A673 (cell line): ENCODE measurements around the gene IRAK3. TPM values are rescaled to one million over a fixed set of nuclear protein-coding genes. Genes with fewer than 3 reads are reported as not detected.
"Not testable (repeated sequence)": the region's sequence is repeated elsewhere in the genome, so short reads cannot be mapped to it uniquely, and the experiment has no call there.

Experiments used
- BruUV-seq: library from RNA; stranded (reverse); fragments of 400-500 nt; replicated peaks from 2 replicates; lab custom pipeline; 2021; lab: Mats Ljungman, UMichigan
- CTCF ChIA-PET: fragments of 300-600 bp; sonication (Branson Sonifier 250); formaldehyde crosslinking; loops from one replicate; lab custom pipeline; 2022; ENCODE audit warnings: antibody characterized with exemption; lab: Charles Lee
- POLR2A ChIA-PET: fragments of 300-600 bp; sonication (Branson Sonifier 250); formaldehyde crosslinking; loops from one replicate; lab custom pipeline; 2022; ENCODE audit warnings: antibody characterized with exemption; ENCODE audit not compliant: low non-redundant PET; lab: Charles Lee
- DNase-seq: peaks from one replicate; pipeline ENCODE4 v3.0.0-alpha.2; 2015; ENCODE audit warnings: low spot score
- H3K27ac ChIP-seq: fragments of 200-600 bp; sonication (generic); 2 replicates; pipeline ENCODE4 v1.5.1; 2016; ENCODE audit warnings: mixed run types, low read depth, mild to moderate bottlenecking, mixed read lengths, antibody characterized with exemption, low read length; ENCODE audit not compliant: poor library complexity, severe bottlenecking
- H3K27me3 ChIP-seq: fragments of 200-600 bp; sonication (generic); replicated peaks from 2 replicates; pipeline ENCODE4 v1.6.1; 2017; ENCODE audit warnings: mixed run types, low read depth, mild to moderate bottlenecking, mixed read lengths, antibody characterized with exemption, low read length; ENCODE audit not compliant: insufficient read depth, poor library complexity
- H3K36me3 ChIP-seq: fragments of 200-600 bp; sonication (generic); 2 replicates; pipeline ENCODE4 v1.6.1; 2016; ENCODE audit warnings: mixed run types, mild to moderate bottlenecking, mixed read lengths, antibody characterized with exemption, low read length; ENCODE audit not compliant: insufficient read depth, poor library complexity, severe bottlenecking
- H3K4me1 ChIP-seq: fragments of 200-600 bp; sonication (generic); 2 replicates; pipeline ENCODE4 v1.6.1; 2017; ENCODE audit warnings: mixed run types, mild to moderate bottlenecking, mixed read lengths, antibody characterized with exemption, low read length; ENCODE audit not compliant: insufficient read depth, poor library complexity, severe bottlenecking
- H3K4me3 ChIP-seq: fragments of 200-600 bp; sonication (generic); 2 replicates; pipeline ENCODE4 v1.5.1; 2016; ENCODE audit warnings: low read depth, mixed run types, mild to moderate bottlenecking, mixed read lengths, low read length; ENCODE audit not compliant: poor library complexity, severe bottlenecking
- H3K9me3 ChIP-seq: fragments of 200-600 bp; sonication (generic); 2 replicates; pipeline ENCODE4 v1.6.1; 2016; ENCODE audit warnings: mixed run types, low read depth, mild to moderate bottlenecking, mixed read lengths, antibody characterized with exemption, low read length; ENCODE audit not compliant: poor library complexity, severe bottlenecking
- EZH2 ChIP-seq: fragments of 200-600 bp; sonication (generic); IDR thresholded peaks from 2 replicates; pipeline ENCODE4 v1.6.1; 2017; ENCODE audit warnings: borderline replicate concordance, low read depth, mild to moderate bottlenecking, mixed read lengths, antibody characterized with exemption, low read length; ENCODE audit not compliant: poor library complexity, severe bottlenecking
- intact Hi-C: fragments of 100-400 bp; cut with micrococcal nuclease; formaldehyde crosslinking; loops from one replicate; pipeline ENCODE4 v1.10.0; 2022; ENCODE audit not compliant: unreplicated experiment
- total RNA-seq: library from RNA; stranded (reverse); gene quantifications from 2 replicates; pipeline ENCODE4 v1.2.3, GENCODE V29; 2021
- TF ChIP-seq, protein P1 (sequence below): fragments of 300-800, 200-600 bp; sonication (generic); conservative IDR thresholded peaks from 2 replicates; pipeline ENCODE4 v1.5.1; 2017; ENCODE audit warnings: low read depth, mild to moderate bottlenecking, antibody characterized with exemption, low read length, moderate library complexity, mixed read lengths

Gene IRAK3
- total RNA-seq, 1 experiment from 2014 or later = 0.19 TPM

DNA sequence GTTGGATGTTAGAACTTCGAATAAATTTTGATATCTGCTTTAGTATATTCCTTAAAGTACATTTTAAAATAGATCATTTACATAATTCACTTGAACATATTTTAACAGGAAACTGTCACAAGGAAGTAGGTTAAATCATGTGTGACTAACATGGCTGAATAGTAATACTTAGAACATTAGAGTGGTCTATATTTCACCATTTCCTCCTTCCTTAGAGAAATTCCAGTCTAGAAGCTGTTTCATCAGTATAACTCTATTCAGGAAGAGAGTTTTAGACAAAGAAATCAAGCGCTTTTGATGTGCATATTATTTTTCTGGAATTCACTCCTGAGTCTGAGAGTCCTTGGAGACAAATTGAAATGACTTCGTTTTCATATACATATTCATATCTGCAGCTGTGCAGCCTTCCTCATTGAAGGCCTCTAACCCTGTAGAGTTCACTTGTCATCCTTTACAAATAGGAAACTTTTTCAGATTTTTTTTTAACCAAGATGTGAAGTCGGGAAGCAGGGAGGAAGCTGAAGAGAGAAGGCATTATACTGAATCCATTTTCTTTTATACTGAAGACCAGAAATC lies 28.4 kb downstream of the IRAK3 start:
- CTCF ChIA-PET = no interaction called here

DNA sequence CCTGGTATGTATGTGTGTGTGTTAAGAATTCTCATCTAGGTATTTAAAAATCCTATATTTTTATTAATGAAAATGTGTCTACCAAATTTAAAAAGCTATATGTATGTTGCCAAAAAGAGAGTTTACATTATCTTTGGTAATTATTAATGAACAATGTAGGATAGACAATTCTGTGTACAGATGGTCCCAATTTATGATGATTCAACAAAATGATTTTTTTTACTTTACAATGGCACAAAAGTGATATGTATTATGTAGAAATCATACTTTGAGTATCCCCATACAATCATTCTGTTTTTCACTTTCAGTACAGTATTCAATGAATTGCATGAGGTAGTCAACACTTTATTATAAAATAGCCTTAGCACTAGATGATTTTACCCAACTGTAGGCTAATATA lies 39.4 kb downstream of the IRAK3 start:
- CTCF ChIA-PET = no interaction called here

More for the DNA sequence above, 28.4 kb downstream of the IRAK3 start:
- no peak overlapping the region for H3K4me3 ChIP-seq
- POLR2A ChIA-PET = interaction anchor here (0.5 kb wide), 1 partner anchor 162 kb away, joined by 3 read pairs; no protein-coding TSS in a partner anchor
- peak; percentile 64 for DNase-seq
- peak overlapping the region; percentile 66 for H3K27ac ChIP-seq
- no peaks in the 10 kb centered on the region for H3K36me3 ChIP-seq
- H3K27me3 ChIP-seq = no peaks in the 10 kb centered on the region
- intact Hi-C loops = no loop called here
- TF ChIP-seq, protein P1, sequence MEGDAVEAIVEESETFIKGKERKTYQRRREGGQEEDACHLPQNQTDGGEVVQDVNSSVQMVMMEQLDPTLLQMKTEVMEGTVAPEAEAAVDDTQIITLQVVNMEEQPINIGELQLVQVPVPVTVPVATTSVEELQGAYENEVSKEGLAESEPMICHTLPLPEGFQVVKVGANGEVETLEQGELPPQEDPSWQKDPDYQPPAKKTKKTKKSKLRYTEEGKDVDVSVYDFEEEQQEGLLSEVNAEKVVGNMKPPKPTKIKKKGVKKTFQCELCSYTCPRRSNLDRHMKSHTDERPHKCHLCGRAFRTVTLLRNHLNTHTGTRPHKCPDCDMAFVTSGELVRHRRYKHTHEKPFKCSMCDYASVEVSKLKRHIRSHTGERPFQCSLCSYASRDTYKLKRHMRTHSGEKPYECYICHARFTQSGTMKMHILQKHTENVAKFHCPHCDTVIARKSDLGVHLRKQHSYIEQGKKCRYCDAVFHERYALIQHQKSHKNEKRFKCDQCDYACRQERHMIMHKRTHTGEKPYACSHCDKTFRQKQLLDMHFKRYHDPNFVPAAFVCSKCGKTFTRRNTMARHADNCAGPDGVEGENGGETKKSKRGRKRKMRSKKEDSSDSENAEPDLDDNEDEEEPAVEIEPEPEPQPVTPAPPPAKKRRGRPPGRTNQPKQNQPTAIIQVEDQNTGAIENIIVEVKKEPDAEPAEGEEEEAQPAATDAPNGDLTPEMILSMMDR = no peak
- TF ChIP-seq EZH2 = no peak
- peaks cover 16% of the 10 kb centered on the region for H3K4me1 ChIP-seq
- BruUV-seq = no TSS peak
- peaks cover 10% of the 10 kb centered on the region for H3K9me3 ChIP-seq

DNA sequence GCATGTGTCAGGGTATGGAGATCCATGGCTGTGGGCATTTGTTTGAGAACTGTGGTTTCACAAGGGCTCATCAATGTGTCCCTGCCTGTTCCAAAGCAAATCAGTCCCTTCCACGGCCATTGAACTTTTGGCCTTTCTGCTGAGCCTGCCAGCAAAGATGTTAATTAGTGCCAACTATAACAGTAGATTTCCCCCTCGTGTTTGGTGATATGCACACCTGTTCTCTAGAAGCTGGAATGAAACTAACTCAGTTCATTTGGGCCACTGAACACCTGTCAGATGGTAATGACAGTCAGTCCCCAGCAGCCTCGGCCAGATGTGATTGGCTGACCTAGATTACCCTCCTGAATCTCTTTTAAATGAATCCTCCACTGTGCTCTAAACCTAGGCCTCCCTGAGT lies 43.2 kb downstream of the IRAK3 start:
- Histone ChIP-seq H3K9me3 (no peaks in the 10 kb centered on the region), H3K36me3 (no peaks in the 10 kb centered on the region), H3K27ac (no peak overlapping the region), H3K4me1 (no peaks in the 10 kb centered on the region), H3K27me3 (no peaks in the 10 kb centered on the region), H3K4me3 (no peak overlapping the region)
- no peak for DNase-seq
- intact Hi-C loops = no loop called here
- POLR2A ChIA-PET = interaction anchor here (0.6 kb wide), 2 partner anchors 45 to 964 kb away, joined by 3 to 15 read pairs; no protein-coding TSS in a partner anchor
- no TSS peak for BruUV-seq
- no peak for TF ChIP-seq EZH2
- TF ChIP-seq, protein P1 = no peak
- CTCF ChIA-PET = no interaction called here

More for the DNA sequence above, 39.4 kb downstream of the IRAK3 start:
- no peak for DNase-seq
- no peaks in the 10 kb centered on the region for H3K9me3 ChIP-seq
- POLR2A ChIA-PET = no interaction called here
- intact Hi-C loops = no loop called here
- H3K4me1 ChIP-seq = no peaks in the 10 kb centered on the region
- H3K27me3 ChIP-seq = no peaks in the 10 kb centered on the region
- H3K4me3 ChIP-seq = no peak overlapping the region
- TF ChIP-seq, protein P1 = no peak
- TF ChIP-seq EZH2 = no peak
- no peaks in the 10 kb centered on the region for H3K36me3 ChIP-seq
- H3K27ac ChIP-seq = no peak overlapping the region
- no TSS peak for BruUV-seq

DNA sequence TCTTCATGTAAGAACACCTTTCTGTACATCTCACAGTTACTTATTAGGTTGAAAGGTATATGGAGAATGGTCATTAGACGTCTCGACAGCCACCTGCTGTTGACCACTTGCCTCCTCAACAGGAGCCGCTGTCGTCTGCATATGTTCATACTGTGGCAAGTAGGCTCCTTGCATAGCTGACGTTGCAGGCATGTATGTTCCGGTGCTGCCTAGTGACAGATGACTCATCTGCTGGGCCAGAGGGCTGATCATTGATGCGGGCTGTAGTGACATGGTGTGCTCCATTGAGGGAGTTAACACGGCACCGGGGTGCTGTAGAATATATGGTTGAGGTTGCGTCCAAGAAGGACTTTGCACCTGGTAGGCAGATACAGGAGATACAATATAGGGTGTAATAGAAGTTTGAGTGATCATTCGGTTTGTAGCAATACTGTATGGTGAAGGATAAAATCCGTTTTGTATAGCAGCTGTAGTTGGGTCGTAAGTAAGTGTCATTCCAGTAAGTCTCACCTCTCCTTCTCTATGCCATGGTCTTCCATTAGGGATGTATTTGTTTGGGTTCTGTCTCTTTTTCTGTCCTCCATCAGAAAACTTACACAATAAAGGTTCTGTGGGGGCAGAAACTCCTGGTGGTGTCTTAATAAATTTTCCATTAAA lies 45.2 kb downstream of the IRAK3 start:
- CTCF ChIA-PET, intact Hi-C loops, H3K4me1 ChIP-seq, H3K27ac ChIP-seq, H3K36me3 ChIP-seq, H3K27me3 ChIP-seq, BruUV-seq, H3K4me3 ChIP-seq, H3K9me3 ChIP-seq, POLR2A ChIA-PET: not testable (repeated sequence)
- peak; percentile 62 for DNase-seq

DNA sequence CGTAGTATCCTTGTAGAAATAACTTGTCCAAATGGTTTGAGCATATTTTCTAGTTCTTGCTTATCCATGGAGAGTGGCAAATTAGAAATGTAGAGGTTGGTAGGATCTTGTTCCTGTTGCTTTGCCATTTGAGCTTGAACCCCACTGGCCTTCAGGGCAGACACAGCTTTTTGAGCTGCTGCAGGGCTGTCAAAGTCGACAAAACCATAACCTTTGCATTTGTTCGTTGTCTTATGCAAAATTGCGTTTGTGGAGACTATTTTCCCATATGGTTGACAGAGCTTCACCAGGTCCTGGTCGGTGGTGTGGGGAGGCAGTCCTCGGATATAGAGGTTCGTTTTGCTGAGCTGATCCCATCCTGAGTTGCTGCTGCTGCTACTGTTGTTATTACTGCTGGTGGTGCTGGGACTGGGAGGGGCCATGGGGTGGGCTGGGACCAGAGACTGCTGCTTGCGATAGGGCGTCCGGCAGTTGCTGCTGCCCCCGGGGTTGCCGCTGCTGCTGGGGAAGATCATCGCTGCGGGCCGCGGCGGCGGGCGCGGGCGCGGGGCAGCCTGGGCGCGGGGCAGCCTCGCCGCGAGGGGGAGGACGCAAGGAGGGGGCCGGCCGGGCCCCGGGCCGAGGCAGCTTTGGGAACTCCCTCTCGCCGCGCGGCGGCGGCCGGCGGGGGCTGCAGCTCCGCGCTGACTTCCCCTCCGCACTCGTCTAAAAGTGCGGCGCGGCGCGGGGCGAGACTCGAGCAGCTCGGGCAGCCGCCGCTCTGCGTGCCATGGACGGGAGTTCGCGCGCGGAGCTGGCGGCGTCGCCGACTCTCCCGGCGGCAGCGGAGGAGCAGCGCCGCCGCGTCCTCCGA lies 46.0 kb downstream of the IRAK3 start:
- H3K36me3 ChIP-seq, H3K27ac ChIP-seq, H3K27me3 ChIP-seq, BruUV-seq, CTCF ChIA-PET, intact Hi-C loops, H3K4me1 ChIP-seq, H3K9me3 ChIP-seq, POLR2A ChIA-PET: not testable (repeated sequence)
- H3K4me3 ChIP-seq = peak overlapping the region; percentile 53
- DNase-seq = peak; percentile 41
